OCI-LY3 (cell line): ENCODE measurements around the gene MAPK12.

Experiments
- EZH2phosphoT487 ChIP-seq: fragments of 200-600 bp; shearing (Covaris generic); IDR thresholded peaks from 2 replicates; pipeline ENCODE4 v1.6.1; 2018; ENCODE audit warnings: antibody characterized with exemption, mixed run types, low read depth
- TF ChIP-seq, protein P1 (sequence below): fragments of 200-600, 300-600 bp; sonication (generic); IDR thresholded peaks from 2 replicates; pipeline ENCODE4 v1.5.1; 2014; ENCODE audit warnings: antibody characterized with exemption, low read length, low read depth

DNA sequence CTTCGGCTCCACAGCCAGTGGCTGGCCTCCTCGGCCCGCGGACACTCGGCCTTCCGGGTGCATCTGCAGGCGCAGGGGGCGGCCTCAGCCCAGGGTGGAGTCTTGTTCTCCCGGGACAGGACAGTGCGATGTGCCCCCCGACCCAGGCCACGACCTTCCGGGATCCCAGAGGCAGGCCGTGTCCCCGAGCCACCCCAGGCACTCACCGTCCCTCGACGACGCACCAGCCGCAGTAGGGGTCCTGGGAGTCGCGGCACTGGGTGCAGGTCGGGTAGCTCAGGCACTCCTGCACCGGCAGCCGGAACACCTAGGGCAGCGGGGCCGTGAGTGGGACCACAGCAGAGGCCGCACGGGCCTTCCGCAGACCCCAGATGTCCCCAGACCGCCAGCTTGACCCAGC is 26.2 kb upstream of the MAPK12 start:
- TF ChIP-seq, protein P1, sequence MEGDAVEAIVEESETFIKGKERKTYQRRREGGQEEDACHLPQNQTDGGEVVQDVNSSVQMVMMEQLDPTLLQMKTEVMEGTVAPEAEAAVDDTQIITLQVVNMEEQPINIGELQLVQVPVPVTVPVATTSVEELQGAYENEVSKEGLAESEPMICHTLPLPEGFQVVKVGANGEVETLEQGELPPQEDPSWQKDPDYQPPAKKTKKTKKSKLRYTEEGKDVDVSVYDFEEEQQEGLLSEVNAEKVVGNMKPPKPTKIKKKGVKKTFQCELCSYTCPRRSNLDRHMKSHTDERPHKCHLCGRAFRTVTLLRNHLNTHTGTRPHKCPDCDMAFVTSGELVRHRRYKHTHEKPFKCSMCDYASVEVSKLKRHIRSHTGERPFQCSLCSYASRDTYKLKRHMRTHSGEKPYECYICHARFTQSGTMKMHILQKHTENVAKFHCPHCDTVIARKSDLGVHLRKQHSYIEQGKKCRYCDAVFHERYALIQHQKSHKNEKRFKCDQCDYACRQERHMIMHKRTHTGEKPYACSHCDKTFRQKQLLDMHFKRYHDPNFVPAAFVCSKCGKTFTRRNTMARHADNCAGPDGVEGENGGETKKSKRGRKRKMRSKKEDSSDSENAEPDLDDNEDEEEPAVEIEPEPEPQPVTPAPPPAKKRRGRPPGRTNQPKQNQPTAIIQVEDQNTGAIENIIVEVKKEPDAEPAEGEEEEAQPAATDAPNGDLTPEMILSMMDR = no peak
- no peak for TF ChIP-seq EZH2phosphoT487
